Urinary bladder (tissue), 4 donors: ENCODE data around the gene XIRP1. TPM values are rescaled to one million over a fixed set of nuclear protein-coding genes. Genes with fewer than 3 reads are reported as not detected.

Source experiments
- DNase-seq: peaks from one replicate; pipeline ENCODE4 v3.0.0-alpha.2; 2015; ENCODE audit errors: extremely low spot score
- H3K27ac ChIP-seq: one replicate; pipeline ENCODE4 v1.5.1; 2013; ENCODE audit warnings: low read depth, mild to moderate bottlenecking, moderate library complexity
- H3K36me3 ChIP-seq: one replicate; pipeline ENCODE4 v1.6.1; 2013; ENCODE audit warnings: mild to moderate bottlenecking, moderate library complexity; ENCODE audit not compliant: insufficient read depth
- H3K4me1 ChIP-seq: one replicate; pipeline ENCODE4 v1.6.1; 2013; ENCODE audit warnings: mild to moderate bottlenecking, moderate library complexity; ENCODE audit not compliant: insufficient read depth
- H3K4me3 ChIP-seq: one replicate; pipeline ENCODE4 v1.5.1; 2013; ENCODE audit warnings: low read depth, low read length
- WGBS: extraction: QIAGEN DNeasy Blood & Tissue Kit; methylation state at CpG from one replicate; pipeline ENCODE4 v1.1.7; 2013; 5-methylcytosine and 5-hydroxymethylcytosine counted together
- polyA plus RNA-seq: library from polyadenylated mRNA; stranded (reverse); fragments of 200-250 nt; gene quantifications from one replicate; pipeline ENCODE4 v1.2.3, GENCODE V29; 2013
- small RNA-seq: library from RNA; depleted of rRNA; stranded (forward); fragments of <200 nt; gene quantifications from one replicate; pipeline ENCODE3, GENCODE V24; 2014
- total RNA-seq: library from RNA; depleted of rRNA; stranded (reverse); fragments of >200 nt; gene quantifications from one replicate; pipeline ENCODE4 v1.2.3, GENCODE V29; 2014
- donor health status: healthy with polysubstance abuse.
- donor health status: healthy.

XIRP1 gene
- total and polyA plus RNA-seq, 2 donors = 0.03 to 1.1 TPM

DNA sequence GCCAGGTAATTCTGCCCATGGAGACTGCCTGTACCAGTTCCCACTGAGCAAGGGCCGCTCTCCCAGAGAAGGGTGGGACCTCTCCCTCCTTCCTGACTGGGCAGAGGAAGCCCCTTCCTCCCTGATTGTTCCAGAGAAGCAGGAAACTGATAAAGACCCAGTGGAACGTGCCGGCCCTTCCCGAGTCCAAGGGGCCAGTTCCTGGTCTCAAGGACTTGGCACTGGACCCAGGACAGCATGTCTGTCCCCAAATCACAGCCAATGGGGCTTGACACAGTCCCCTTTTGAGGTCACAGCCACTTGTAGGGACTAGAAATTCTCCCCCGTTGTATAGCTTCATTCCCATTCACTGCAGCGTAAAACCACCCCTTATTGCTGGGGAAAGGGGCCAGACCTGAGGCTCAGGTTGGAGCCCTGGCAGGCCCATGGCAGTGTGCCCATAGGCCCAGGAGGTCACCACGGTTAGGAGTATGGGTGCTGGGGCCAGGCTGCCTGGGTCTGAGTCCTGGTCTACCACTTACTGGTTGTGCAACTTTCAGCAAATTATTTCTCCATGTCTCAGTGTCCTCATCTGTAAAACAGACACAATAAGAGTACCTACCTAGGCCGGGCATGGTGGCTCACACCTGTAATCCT, 57.1 kb downstream of the XIRP1 start:
- no peak for DNase-seq
- Histone ChIP-seq H3K36me3 (no peaks in the 10 kb centered on the region), H3K4me1 (no peaks in the 10 kb centered on the region), H3K27ac (no peak overlapping the region), H3K4me3 (no peak overlapping the region)
- WGBS = 77% methylated on average over 8 of the region's 8 CpGs

DNA sequence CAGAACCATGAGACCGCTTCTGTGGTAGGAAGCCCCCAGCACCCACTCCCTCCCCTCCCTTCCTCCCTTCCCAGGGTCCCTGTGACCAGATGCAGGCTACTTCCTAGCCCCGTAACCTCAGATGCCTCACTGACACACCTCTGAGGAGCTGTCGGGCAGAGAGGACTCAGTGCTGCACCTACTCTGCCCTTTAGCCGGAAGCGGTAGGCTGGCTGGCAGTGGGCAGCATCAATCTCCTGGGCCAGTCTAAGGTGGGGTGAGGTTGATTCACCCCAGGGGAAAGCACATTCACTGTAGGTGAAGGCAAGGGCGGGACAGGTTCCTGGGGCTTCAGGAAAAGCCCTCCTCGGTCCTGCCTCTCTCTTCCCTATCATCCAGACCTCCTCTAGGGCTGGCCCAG, 58.1 kb downstream of the XIRP1 start:
- no peaks in the 10 kb centered on the region for H3K36me3 ChIP-seq
- no peak for DNase-seq
- H3K4me1 ChIP-seq = no peaks in the 10 kb centered on the region
- H3K4me3 ChIP-seq = no peak overlapping the region
- 90% methylated on average over 7 of the region's 7 CpGs for WGBS
- no peak overlapping the region for H3K27ac ChIP-seq

DNA sequence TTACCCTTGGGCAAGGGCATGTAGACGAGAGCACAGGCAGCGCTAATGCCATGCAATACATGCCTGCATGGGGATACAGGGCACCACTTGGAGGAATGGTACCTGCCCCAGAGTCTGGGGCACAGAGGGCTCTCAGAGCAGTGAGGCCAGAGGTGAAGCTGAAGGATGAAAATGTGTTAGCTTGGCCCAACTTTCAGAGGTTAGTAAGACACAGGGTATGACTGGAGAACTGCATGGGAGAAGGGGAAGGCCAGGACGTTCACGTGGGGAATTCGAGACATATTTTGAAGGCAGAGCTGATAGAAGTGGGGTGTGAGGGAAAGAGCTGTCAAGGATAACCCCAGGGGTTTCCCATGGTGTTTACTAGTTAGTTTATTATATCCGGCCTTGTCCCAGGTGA, 58.6 kb downstream of the XIRP1 start:
- H3K4me3 ChIP-seq = no peak overlapping the region
- H3K4me1 ChIP-seq = no peaks in the 10 kb centered on the region
- DNase-seq = no peak
- H3K27ac ChIP-seq = no peak overlapping the region
- H3K36me3 ChIP-seq = no peaks in the 10 kb centered on the region
- 73% methylated on average over 6 of the region's 6 CpGs for WGBS

Small RNA genes lying within 50 kb of the gene (small RNA-seq; reads per million reads assigned to genes)
- not detected for gene RF00017

Other genes starting within 250 kb of the XIRP1 start
- gene SCN11A, start 140.7 kb downstream of the XIRP1 start, total RNA-seq = 11.8 TPM
- 0.32 TPM for gene SCN11A, start 140.7 kb downstream of the XIRP1 start, polyA plus RNA-seq
- 66.9 TPM for gene WDR48, start 140.6 kb downstream of the XIRP1 start, total RNA-seq
- 25.7 TPM for gene WDR48, start 140.6 kb downstream of the XIRP1 start, polyA plus RNA-seq
- 28.2 TPM for gene GORASP1, start 85.0 kb downstream of the XIRP1 start, total RNA-seq
- 61.6 TPM for gene GORASP1, start 85.0 kb downstream of the XIRP1 start, polyA plus RNA-seq
- gene TTC21A, start 84.9 kb downstream of the XIRP1 start, total RNA-seq = 4.3 TPM
- gene TTC21A, start 84.9 kb downstream of the XIRP1 start, polyA plus RNA-seq = 3.3 TPM
- 13.7 TPM for gene CSRNP1, start 39.0 kb downstream of the XIRP1 start, total RNA-seq
- gene CSRNP1, start 39.0 kb downstream of the XIRP1 start, polyA plus RNA-seq = 90.2 TPM
- gene CX3CR1, start 87.4 kb upstream of the XIRP1 start, total RNA-seq = 5.6 TPM
- 0.24 TPM for gene CX3CR1, start 87.4 kb upstream of the XIRP1 start, polyA plus RNA-seq
- gene CCR8, start 137.1 kb upstream of the XIRP1 start, total RNA-seq = not detected
- not detected for gene CCR8, start 137.1 kb upstream of the XIRP1 start, polyA plus RNA-seq
- 10.7 TPM for gene SLC25A38, start 190.8 kb upstream of the XIRP1 start, total RNA-seq
- 38.6 TPM for gene SLC25A38, start 190.8 kb upstream of the XIRP1 start, polyA plus RNA-seq
- gene RPSA, start 214.1 kb upstream of the XIRP1 start, total RNA-seq = 970 TPM
- 1,326 TPM for gene RPSA, start 214.1 kb upstream of the XIRP1 start, polyA plus RNA-seq